Skeletal muscle tissue (tissue), 4 donors: ENCODE measurements around the gene SERTAD1. TPM values are rescaled to one million over a fixed set of nuclear protein-coding genes. Genes with fewer than 3 reads are reported as not detected.
"Not testable (repeated sequence)": the region's sequence is repeated elsewhere in the genome, so short reads cannot be mapped to it uniquely, and the experiment has no call there.

Experiments
- H3K27ac ChIP-seq: one replicate; pipeline ENCODE4 v1.7.0; 2013; ENCODE audit warnings: mild to moderate bottlenecking, low read depth, low read length, inconsistent platforms
- H3K27me3 ChIP-seq, 3 donors: one replicate each; pipeline ENCODE4 v1.7.0; 2013; ENCODE audit warnings: low read length in 3 of 3; ENCODE audit not compliant: control insufficient read depth in 3 of 3, insufficient read depth in 3 of 3
- H3K36me3 ChIP-seq, 3 donors: one replicate each; pipeline ENCODE4 v1.7.0; 2013; ENCODE audit warnings: low read length in 3 of 3; ENCODE audit not compliant: control insufficient read depth in 3 of 3, insufficient read depth in 3 of 3
- H3K4me1 ChIP-seq, 3 donors: one replicate each; pipeline ENCODE4 v1.7.0; 2013; ENCODE audit warnings: low read length in 3 of 3, mild to moderate bottlenecking in 3 of 3; ENCODE audit not compliant: control insufficient read depth in 3 of 3, insufficient read depth in 3 of 3
- H3K4me3 ChIP-seq, 3 donors: one replicate each; pipeline ENCODE4 v1.7.0; 2013; ENCODE audit warnings: low read length in 3 of 3
- H3K9ac ChIP-seq, 3 donors: one replicate each; pipeline ENCODE4 v1.7.0; 2013; ENCODE audit warnings: low read length in 3 of 3, mild to moderate bottlenecking in 3 of 3, moderate library complexity in 2 of 3, low read depth in 1 of 3
- H3K9me3 ChIP-seq, 3 donors: one replicate each; pipeline ENCODE4 v1.7.0; 2013; ENCODE audit warnings: low read length in 3 of 3; ENCODE audit not compliant: control insufficient read depth in 3 of 3
- total RNA-seq: library from RNA; depleted of rRNA; stranded (reverse); fragments of >200 nt; gene quantifications from one replicate; pipeline ENCODE4 v1.2.3, GENCODE V29; 2014
- donor health status: Osteomylitis.

SERTAD1 gene
- total RNA-seq, 1 donor from 2014 or later = 19.8 TPM

- Histone ChIP-seq H3K4me1 (peaks cover 32 to 43% (median 33%) of the 10 kb centered on the region in 3 donors), H3K4me3 (peak overlapping the region in 1 of 3 donors; percentile 14), H3K9ac (peak overlapping the region; percentile 3 to 72 (median 62))
Measured at GRCh38 chr19:40416918-40417642, 8.7 kb downstream of the SERTAD1 start.

GRCh38 chr19:40415768-40416167 is 10.0 kb downstream of the SERTAD1 start:
- Histone ChIP-seq H3K27me3 (no peaks in the 10 kb centered on the region), H3K27ac (no peak overlapping the region), H3K4me3 (no peak overlapping the region), H3K9me3 (no peaks in the 10 kb centered on the region), H3K4me1 (peaks cover 37 to 53% (median 38%) of the 10 kb centered on the region in 3 donors), H3K36me3 (no peaks in the 10 kb centered on the region), H3K9ac (no peak overlapping the region)

More at GRCh38 chr19:40416918-40417642, 8.7 kb downstream of the SERTAD1 start:
- Histone ChIP-seq H3K9me3 (no peaks in the 10 kb centered on the region), H3K27me3 (no peaks in the 10 kb centered on the region), H3K36me3 (peaks cover 0 to under 1% (median 0%) of the 10 kb centered on the region in 3 donors), H3K27ac (peak overlapping the region; percentile 87)

GRCh38 chr19:40414542-40415535 is 11.0 kb downstream of the SERTAD1 start:
- peak overlapping the region in 2 of 3 donors; percentile 25 to 65 for H3K9ac ChIP-seq
- H3K36me3 ChIP-seq = no peaks in the 10 kb centered on the region
- no peak overlapping the region for H3K4me3 ChIP-seq
- H3K4me1 ChIP-seq = peaks cover 40 to 58% (median 41%) of the 10 kb centered on the region in 3 donors
- no peaks in the 10 kb centered on the region for H3K27me3 ChIP-seq
- H3K9me3 ChIP-seq = no peaks in the 10 kb centered on the region
- peak overlapping the region; percentile 25 for H3K27ac ChIP-seq

DNA sequence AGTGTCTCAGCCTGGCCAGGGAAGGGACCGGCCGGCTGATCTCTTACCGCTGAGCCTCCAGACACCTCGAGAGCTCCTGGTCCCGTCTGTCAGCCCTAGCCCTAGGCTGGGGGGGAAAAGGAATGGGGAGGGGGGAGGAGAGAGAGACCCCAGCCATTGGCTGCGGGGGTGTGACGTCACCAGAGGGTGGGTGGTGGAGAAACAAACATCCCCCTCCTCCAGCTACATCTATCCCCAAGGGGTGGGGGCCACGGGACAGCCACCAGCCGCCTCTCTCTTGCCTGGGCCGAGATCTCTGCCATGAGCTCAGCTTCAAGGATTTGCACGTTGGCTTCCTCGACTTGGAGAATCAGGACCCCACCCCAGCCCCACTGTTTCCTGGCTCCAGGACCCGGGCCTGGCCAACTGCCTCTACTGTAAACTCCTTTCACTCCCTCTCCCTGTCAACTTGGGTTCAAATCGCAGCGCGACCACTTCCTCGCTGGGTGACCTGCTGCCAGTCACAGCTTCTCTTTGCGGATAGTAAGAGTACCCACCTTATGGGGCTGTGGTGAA is 12.4 kb downstream of the SERTAD1 start, which contains the start of gene PRX:
TSS of gene PRX (minus strand) at position 88 of the 555 bp plus-strand sequence. CDS start 5,446 bp downstream, outside the sequence.
- Histone ChIP-seq H3K9me3 (no peaks in the 10 kb centered on the region), H3K27me3 (no peaks in the 10 kb centered on the region), H3K27ac (peak within 1 kb of the TSS; percentile 95), H3K4me3 (peak within 1 kb of the TSS in 1 of 3 donors; percentile 45), H3K4me1 (peaks cover 40 to 60% (median 41%) of the 10 kb centered on the region in 3 donors), H3K9ac (peak within 1 kb of the TSS; percentile 61 to 85 (median 83)), H3K36me3 (no peaks in the 10 kb centered on the region)

DNA sequence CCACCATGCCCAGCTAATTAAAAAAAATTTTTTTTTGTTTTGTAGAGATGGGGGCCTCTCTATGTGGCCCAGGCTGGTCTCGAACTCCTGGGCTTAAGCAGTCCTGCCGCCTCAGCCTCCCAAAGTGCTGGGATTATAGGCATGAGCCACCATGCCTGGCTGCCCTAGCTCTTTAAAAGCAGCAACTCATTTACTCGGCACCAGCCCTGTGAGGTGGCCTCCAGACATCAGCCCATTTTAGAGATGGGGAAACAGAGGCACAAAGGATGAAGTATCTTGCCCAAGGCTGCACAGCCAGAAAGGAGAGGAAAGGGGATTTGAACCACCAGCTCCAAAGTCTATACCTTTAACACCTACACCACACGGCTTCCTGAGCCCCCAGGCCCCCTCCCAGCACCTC is 12.9 kb downstream of the SERTAD1 start:
- Histone ChIP-seq H3K27me3 (no peaks in the 10 kb centered on the region), H3K4me3 (no peak overlapping the region), H3K9me3 (no peaks in the 10 kb centered on the region), H3K36me3 (no peaks in the 10 kb centered on the region), H3K9ac (peak overlapping the region in 2 of 3 donors; percentile 12 to 85), H3K4me1 (peaks cover 42 to 65% (median 44%) of the 10 kb centered on the region in 3 donors), H3K27ac (peak overlapping the region; percentile 95)

- Histone ChIP-seq H3K4me3 (peak overlapping the region in 2 of 3 donors; percentile 45 to 61), H3K4me1 (peaks cover 34 to 59% (median 38%) of the 10 kb centered on the region in 3 donors), H3K27ac (peak overlapping the region; percentile 95), H3K9ac (peak overlapping the region; percentile 61 to 85 (median 83)), H3K36me3 (no peaks in the 10 kb centered on the region), H3K9me3 (no peaks in the 10 kb centered on the region), H3K27me3 (no peaks in the 10 kb centered on the region)
Measured at GRCh38 chr19:40411958-40412499, 13.8 kb downstream of the SERTAD1 start.

DNA sequence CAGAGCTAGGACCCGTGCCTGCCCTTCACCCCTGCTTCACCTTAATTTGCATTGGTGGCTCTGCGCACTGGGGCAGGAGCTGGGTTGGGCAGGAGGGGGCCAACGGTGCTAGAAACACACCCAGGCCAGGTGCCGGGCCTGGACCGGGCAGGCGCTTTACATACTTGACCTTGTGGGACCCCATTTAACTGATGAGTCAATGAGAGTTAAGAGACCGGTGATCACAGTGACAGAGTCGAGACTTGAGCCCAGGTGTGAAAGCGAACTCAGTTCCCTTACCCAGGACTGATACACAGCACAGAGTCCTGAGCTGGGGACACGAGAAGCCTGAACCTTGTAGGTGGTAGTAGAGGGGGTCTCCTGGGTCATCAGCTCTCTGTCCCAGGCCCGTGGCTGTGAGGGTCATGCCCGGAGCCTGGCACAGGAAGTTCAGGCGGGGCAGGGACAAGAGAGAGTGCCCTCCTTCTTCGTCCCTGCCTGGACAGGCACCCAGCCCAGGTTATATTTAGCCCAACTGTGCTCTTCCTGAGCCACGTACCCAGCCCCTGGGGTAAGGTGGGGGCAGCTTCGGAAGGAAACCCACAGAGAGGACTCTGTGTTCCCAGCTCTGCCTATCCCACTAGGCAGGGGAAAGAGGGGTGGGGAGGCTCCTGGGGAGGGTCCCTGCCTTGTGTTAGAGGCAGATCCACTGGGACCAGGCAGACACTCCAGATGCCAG is 14.5 kb downstream of the SERTAD1 start:
- no peaks in the 10 kb centered on the region for H3K9me3 ChIP-seq
- no peaks in the 10 kb centered on the region for H3K27me3 ChIP-seq
- peak overlapping the region; percentile 95 for H3K27ac ChIP-seq
- H3K4me1 ChIP-seq = peaks cover 33 to 55% (median 35%) of the 10 kb centered on the region in 3 donors
- H3K4me3 ChIP-seq = peak overlapping the region in 2 of 3 donors; percentile 45 to 61
- H3K9ac ChIP-seq = peak overlapping the region; percentile 61 to 85 (median 83)
- H3K36me3 ChIP-seq = no peaks in the 10 kb centered on the region

- no peaks in the 10 kb centered on the region for H3K27me3 ChIP-seq
- peaks cover 33 to 52% (median 35%) of the 10 kb centered on the region in 3 donors for H3K4me1 ChIP-seq
- no peak overlapping the region for H3K4me3 ChIP-seq
- no peak overlapping the region for H3K27ac ChIP-seq
- H3K9ac ChIP-seq = no peak overlapping the region
- H3K36me3 ChIP-seq = no peaks in the 10 kb centered on the region
- H3K9me3 ChIP-seq = no peaks in the 10 kb centered on the region
Measured at GRCh38 chr19:40410030-40410389, 15.8 kb downstream of the SERTAD1 start.

DNA sequence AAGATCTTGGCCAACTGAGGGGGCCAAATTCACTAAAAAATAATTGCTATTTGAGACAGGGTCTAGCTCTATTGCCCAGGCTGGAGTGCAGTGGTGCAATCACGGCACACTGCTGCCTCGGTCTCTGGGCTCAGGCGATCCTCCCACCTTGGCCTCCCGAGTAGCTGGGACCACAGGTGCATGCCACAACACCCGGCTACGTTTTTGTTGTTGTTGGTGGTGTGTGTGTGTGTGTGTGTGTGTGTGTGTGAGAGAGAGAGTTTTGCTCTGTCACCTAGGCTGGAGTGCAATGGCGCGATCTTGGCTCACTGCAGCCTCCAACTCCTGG is 17.2 kb downstream of the SERTAD1 start:
- H3K4me3 ChIP-seq, H3K27ac ChIP-seq: not testable (repeated sequence)
- H3K4me1 ChIP-seq = peaks cover 27 to 44% (median 29%) of the 10 kb centered on the region in 3 donors

More for the DNA sequence above, 17.2 kb downstream of the SERTAD1 start:
- not testable (repeated sequence) for H3K9me3 ChIP-seq, H3K27me3 ChIP-seq, H3K9ac ChIP-seq, H3K36me3 ChIP-seq
